ENCODE results near the gene NCL.
"Not testable (repeated sequence)": the region's sequence is repeated elsewhere in the genome, so short reads cannot be mapped to it uniquely, and the experiment has no call there.

NCL gene

DNA sequence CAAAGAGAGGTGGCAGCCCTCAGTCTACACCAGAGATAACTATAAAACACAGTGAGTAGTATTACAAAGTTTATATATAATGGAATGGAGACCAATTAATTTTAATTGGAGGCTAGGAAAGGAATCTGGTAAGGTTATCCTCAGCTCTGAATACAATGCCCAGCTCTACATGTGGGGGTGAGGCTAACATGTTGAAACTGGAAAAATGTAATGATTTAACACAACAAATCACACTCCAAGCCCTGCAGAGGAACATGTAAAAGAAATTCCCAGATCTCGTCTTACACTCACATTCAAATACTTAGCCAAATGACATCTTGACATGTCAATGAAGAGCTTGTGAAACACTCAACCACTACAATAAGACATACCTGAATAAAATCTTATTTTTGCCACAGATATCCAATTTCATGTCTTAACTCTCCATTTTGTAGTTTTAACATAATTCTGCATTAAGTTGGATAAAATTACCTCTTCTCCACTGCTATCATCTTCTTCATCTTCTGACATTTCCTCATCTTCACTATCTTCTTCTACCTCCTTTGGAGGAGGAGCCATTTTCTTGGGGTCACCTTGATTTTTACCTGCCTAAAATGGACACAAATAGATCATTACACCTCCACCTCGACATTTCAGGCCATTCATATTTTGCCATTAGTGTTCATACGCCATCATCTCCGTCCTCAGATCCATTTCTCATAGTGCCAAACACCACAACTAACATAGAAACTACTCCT lies 1.4 kb downstream of the NCL start:
- TF ChIP-seq, protein P1, sequence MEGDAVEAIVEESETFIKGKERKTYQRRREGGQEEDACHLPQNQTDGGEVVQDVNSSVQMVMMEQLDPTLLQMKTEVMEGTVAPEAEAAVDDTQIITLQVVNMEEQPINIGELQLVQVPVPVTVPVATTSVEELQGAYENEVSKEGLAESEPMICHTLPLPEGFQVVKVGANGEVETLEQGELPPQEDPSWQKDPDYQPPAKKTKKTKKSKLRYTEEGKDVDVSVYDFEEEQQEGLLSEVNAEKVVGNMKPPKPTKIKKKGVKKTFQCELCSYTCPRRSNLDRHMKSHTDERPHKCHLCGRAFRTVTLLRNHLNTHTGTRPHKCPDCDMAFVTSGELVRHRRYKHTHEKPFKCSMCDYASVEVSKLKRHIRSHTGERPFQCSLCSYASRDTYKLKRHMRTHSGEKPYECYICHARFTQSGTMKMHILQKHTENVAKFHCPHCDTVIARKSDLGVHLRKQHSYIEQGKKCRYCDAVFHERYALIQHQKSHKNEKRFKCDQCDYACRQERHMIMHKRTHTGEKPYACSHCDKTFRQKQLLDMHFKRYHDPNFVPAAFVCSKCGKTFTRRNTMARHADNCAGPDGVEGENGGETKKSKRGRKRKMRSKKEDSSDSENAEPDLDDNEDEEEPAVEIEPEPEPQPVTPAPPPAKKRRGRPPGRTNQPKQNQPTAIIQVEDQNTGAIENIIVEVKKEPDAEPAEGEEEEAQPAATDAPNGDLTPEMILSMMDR (IDR thresholded peaks at IDR 0.05; ENCODE audit: low read depth, low read length, missing control alignments): no peak
- peak overlapping the region; percentile 79 for H3K4me3 ChIP-seq (ENCODE audit: low read depth, low read length)
- in situ Hi-C loops (cut with HindIII; ENCODE audit: low sequenced_read_pairs): no loop called here
- DNase-seq (ENCODE audit: low read depth): no peak

DNA sequence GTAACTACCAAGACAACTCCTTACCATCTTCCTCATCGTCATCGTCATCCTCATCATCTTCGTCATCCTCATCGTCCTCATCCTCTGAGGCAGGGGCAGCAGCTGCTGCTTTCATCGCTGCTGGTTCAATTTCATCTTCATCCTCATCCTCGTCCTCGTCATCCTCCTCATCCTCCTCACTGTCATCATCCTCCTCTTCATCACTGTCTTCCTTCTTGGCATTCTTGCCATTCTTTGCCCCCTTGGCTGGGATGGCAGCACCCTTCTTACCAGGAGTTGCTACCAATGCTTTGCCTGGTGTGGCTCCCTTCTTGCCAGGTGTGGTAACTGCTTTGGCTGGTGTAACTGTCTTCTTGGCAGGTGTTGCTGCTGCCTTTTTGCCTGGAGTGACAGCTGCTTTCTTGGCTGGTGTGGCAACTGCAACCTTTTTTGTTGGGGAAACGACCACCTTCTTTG lies 2.7 kb downstream of the NCL start:
- in situ Hi-C loops (cut with HindIII; ENCODE audit: low sequenced_read_pairs): no loop called here
- H3K4me3 ChIP-seq (ENCODE audit: low read depth, low read length): no peak overlapping the region
- TF ChIP-seq, protein P1 (IDR thresholded peaks at IDR 0.05; ENCODE audit: low read depth, low read length, missing control alignments): no peak
- DNase-seq (ENCODE audit: low read depth): no peak

DNA sequence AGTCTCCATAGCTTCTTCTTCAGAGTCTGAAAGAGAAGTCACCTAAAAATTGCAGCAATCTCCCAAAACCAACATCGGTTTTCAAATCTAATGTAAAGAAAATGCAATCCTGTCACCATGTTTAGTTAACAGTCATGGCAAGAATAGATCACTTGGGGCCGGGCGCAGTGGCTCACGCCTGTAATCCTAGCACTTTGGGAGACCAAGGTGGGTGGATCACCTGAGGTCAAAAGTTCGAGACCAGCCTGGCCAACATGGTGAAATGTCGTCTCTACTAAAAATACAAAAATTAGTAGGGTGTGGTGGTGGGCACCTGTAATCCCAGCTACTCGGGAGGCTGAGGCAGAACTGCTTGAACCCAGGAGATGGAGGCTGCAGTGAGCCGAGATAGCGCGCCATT lies 3.4 kb downstream of the NCL start:
- H3K4me3 ChIP-seq (ENCODE audit: low read depth, low read length); DNase-seq (ENCODE audit: low read depth); in situ Hi-C loops (cut with HindIII; ENCODE audit: low sequenced_read_pairs): not testable (repeated sequence)

DNA sequence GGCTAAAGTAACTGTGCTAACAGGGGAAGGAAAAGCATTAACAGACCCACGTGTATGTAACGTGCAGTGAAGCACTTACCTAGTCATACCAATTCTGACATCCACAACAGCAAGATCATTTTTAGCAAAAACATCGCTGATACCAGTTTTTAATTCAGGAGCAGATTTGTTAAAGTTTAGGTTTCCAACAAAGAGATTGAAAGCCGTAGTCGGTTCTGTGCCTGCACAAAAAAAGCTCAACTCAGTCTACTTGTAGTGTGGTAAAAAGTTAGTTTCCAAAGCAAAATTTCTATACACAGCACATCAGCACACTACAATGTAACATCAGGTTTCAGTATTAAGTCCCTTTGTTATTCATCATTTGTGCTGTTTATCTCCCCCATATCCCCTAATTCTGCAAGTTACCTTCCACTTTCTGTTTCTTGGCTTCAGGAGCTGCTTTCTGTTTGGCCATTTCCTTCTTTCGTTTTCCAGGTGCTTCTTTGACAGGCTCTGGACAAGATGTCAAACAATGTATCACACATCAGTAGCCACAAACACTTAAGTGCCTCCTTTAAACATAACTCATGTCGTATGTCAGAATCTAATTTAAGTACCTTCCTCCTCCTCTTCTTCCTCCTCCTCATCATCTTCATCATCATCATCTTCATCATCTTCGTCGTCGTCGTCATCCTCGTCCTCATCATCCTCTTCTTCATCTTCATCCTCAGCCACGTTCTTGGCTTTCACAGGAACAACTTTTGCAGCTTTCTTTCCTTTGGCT lies 4.0 kb downstream of the NCL start:
- TF ChIP-seq, protein P1 (IDR thresholded peaks at IDR 0.05; ENCODE audit: low read depth, low read length, missing control alignments): no peak
- DNase-seq (ENCODE audit: low read depth): no peak
- in situ Hi-C loops (cut with HindIII; ENCODE audit: low sequenced_read_pairs): no loop called here
- no peak overlapping the region for H3K4me3 ChIP-seq (ENCODE audit: low read depth, low read length)

DNA sequence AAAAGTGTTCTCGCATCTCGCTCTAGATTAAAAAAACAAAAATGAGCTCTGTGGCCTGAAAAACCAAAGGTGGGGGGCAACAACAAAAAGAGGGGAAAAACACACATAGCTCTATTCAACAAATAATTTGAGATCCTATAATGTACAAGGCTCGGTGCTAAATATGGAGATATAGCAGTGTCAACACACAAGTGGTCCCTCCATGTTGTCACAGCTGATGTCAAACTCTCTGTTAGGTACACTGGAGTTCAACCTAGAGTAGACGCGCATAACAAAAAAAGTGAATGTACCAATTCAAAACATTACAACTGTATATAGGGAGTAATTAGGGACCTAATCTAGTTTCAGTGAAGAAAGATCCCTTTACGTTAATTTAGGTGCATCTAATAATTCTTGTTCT lies 5.9 kb downstream of the NCL start:
- DNase-seq (ENCODE audit: low read depth): no peak
- H3K4me3 ChIP-seq (ENCODE audit: low read depth, low read length): no peak overlapping the region
- TF ChIP-seq, protein P1 (IDR thresholded peaks at IDR 0.05; ENCODE audit: low read depth, low read length, missing control alignments): no peak
- in situ Hi-C loops (cut with HindIII; ENCODE audit: low sequenced_read_pairs): loop anchor here (5.0 kb wide), 1 partner anchor 156 kb away; no protein-coding TSS in a partner anchor

DNA sequence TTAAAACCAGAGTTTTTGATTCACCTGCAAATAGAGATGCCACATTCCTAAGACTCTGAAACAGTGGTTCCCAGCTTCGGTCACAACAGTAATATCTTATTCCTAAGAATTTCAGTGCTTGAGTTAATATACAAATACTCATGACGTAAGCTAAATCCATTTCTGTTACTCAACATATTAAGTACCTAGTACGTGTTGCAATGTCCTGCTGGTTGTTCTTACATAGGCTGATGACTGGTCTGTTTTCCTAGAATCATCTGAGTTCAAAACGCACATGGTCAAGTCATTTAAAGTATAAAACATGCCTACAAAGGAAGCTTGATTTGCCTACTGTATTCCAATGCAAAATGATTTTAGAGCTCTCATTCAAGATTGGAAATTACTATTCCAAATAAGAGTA lies 7.2 kb downstream of the NCL start:
- in situ Hi-C loops (cut with HindIII; ENCODE audit: low sequenced_read_pairs): loop anchor here (5.0 kb wide), 1 partner anchor 155 kb away; no protein-coding TSS in a partner anchor
- DNase-seq (ENCODE audit: low read depth): no peak
- TF ChIP-seq, protein P1 (IDR thresholded peaks at IDR 0.05; ENCODE audit: low read depth, low read length, missing control alignments): no peak
- no peak overlapping the region for H3K4me3 ChIP-seq (ENCODE audit: low read depth, low read length)

Data from astrocyte of the cerebellum (primary cell).